ENCODE data around the gene LMAN1. TPM values are rescaled to one million over a fixed set of nuclear protein-coding genes. Genes with fewer than 3 reads are reported as not detected.

The LMAN1 gene
- total and polyA plus RNA-seq, 4 experiments from 2014 or later, result 36.3 to 59.6 (median 49.2) TPM

GRCh38 chr18:59286341-59286740, 72.7 kb downstream of the LMAN1 start:
- Mint-ChIP-seq H3K4me3 (no peak overlapping the region), H3K4me1 (no peaks in the 10 kb centered on the region), H3K36me3 (no peaks in the 10 kb centered on the region), H3K27ac (no peak overlapping the region), H3K9me3 (peaks cover 0 to 6% (median 0%) of the 10 kb centered on the region in 8 donors), H3K27me3 (peaks cover 32 to 40% of the 10 kb centered on the region in 2 donors)
- no peaks in the 10 kb centered on the region for H3K9me3 ChIP-seq (ENCODE audit: control insufficient read depth in 1 of 2, low read length in 2 of 2)
- no peak overlapping the region for H3K27ac ChIP-seq (ENCODE audit: low read depth, low read length)
- ChIA-PET CTCF (ENCODE audit: partially characterized antibody) (no interaction called here), POLR2A (ENCODE audit: partially characterized antibody) (no interaction called here)
- H3K4me3 ChIP-seq (ENCODE audit: low read length in 2 of 2), result no peak overlapping the region
- DNase-seq, result no peak
- no peaks in the 10 kb centered on the region for H3K27me3 ChIP-seq (ENCODE audit: insufficient read depth, low read length)
- H3K4me1 ChIP-seq (ENCODE audit: insufficient read depth, low read length), result no peaks in the 10 kb centered on the region
- intact Hi-C loops (cut with micrococcal nuclease), result no loop called here
- no peaks in the 10 kb centered on the region for H3K36me3 ChIP-seq (ENCODE audit: insufficient read depth, low read length)

GRCh38 chr18:59282341-59282740, 76.7 kb downstream of the LMAN1 start:
- Histone ChIP-seq H3K36me3 (ENCODE audit: insufficient read depth, low read length) (no peaks in the 10 kb centered on the region), H3K4me1 (ENCODE audit: insufficient read depth, low read length) (no peaks in the 10 kb centered on the region), H3K9me3 (ENCODE audit: control insufficient read depth in 1 of 2, low read length in 2 of 2) (no peaks in the 10 kb centered on the region), H3K4me3 (ENCODE audit: low read length in 2 of 2) (no peak overlapping the region), H3K27me3 (ENCODE audit: insufficient read depth, low read length) (no peaks in the 10 kb centered on the region), H3K27ac (ENCODE audit: low read depth, low read length) (no peak overlapping the region)
- ChIA-PET POLR2A (ENCODE audit: partially characterized antibody) (no interaction called here), CTCF (ENCODE audit: partially characterized antibody) (no interaction called here)
- intact Hi-C loops (cut with micrococcal nuclease), result no loop called here
- Mint-ChIP-seq H3K27ac (no peak overlapping the region), H3K36me3 (no peaks in the 10 kb centered on the region), H3K4me3 (no peak overlapping the region), H3K27me3 (peaks cover 37% of the 10 kb centered on the region in 2 donors), H3K4me1 (no peaks in the 10 kb centered on the region), H3K9me3 (peaks cover 0 to 2% (median 0%) of the 10 kb centered on the region in 8 donors)
- no peak for DNase-seq

- ChIA-PET POLR2A (ENCODE audit: partially characterized antibody) (no interaction called here), CTCF (ENCODE audit: partially characterized antibody) (no interaction called here)
- Mint-ChIP-seq H3K36me3 (no peaks in the 10 kb centered on the region), H3K9me3 (peaks cover 0 to 3% (median 0%) of the 10 kb centered on the region in 8 donors), H3K27me3 (peaks cover 44 to 48% of the 10 kb centered on the region in 2 donors), H3K27ac (no peak overlapping the region), H3K4me1 (peaks cover 0 to under 1% (median under 1%) of the 10 kb centered on the region in 4 donors), H3K4me3 (no peak overlapping the region)
- peaks cover 10% of the 10 kb centered on the region for H3K27me3 ChIP-seq (ENCODE audit: insufficient read depth, low read length)
- intact Hi-C loops (cut with micrococcal nuclease), result no loop called here
- no peak overlapping the region for H3K4me3 ChIP-seq (ENCODE audit: low read length in 2 of 2)
- no peaks in the 10 kb centered on the region for H3K9me3 ChIP-seq (ENCODE audit: control insufficient read depth in 1 of 2, low read length in 2 of 2)
- no peaks in the 10 kb centered on the region for H3K4me1 ChIP-seq (ENCODE audit: insufficient read depth, low read length)
- no peaks in the 10 kb centered on the region for H3K36me3 ChIP-seq (ENCODE audit: insufficient read depth, low read length)
- DNase-seq, result no peak
- H3K27ac ChIP-seq (ENCODE audit: low read depth, low read length), result no peak overlapping the region
Measured at GRCh38 chr18:59279722-59280121, 79.3 kb downstream of the LMAN1 start.

- ChIA-PET CTCF (ENCODE audit: partially characterized antibody) (interaction anchor here (1.9 kb wide), 1 partner anchor 123 kb away, joined by 5 read pairs; no protein-coding TSS in a partner anchor), POLR2A (ENCODE audit: partially characterized antibody) (no interaction called here)
- H3K4me1 ChIP-seq (ENCODE audit: insufficient read depth, low read length), result no peaks in the 10 kb centered on the region
- Mint-ChIP-seq H3K4me1 (peaks cover 0 to 6% (median 3%) of the 10 kb centered on the region in 4 donors), H3K27ac (no peak overlapping the region), H3K9me3 (peaks cover 0 to 3% (median 0%) of the 10 kb centered on the region in 8 donors), H3K4me3 (no peak overlapping the region), H3K27me3 (peaks cover 45 to 50% of the 10 kb centered on the region in 2 donors), H3K36me3 (no peaks in the 10 kb centered on the region)
- DNase-seq, result no peak
- no peaks in the 10 kb centered on the region for H3K9me3 ChIP-seq (ENCODE audit: control insufficient read depth in 1 of 2, low read length in 2 of 2)
- intact Hi-C loops (cut with micrococcal nuclease), result no loop called here
- H3K27ac ChIP-seq (ENCODE audit: low read depth, low read length), result no peak overlapping the region
- no peaks in the 10 kb centered on the region for H3K36me3 ChIP-seq (ENCODE audit: insufficient read depth, low read length)
- H3K27me3 ChIP-seq (ENCODE audit: insufficient read depth, low read length), result peaks cover 16% of the 10 kb centered on the region
- no peak overlapping the region for H3K4me3 ChIP-seq (ENCODE audit: low read length in 2 of 2)
Measured at GRCh38 chr18:59279193-59279592, 79.9 kb downstream of the LMAN1 start.

GRCh38 chr18:59278793-59279192, 80.3 kb downstream of the LMAN1 start:
- Histone ChIP-seq H3K27me3 (ENCODE audit: insufficient read depth, low read length) (peaks cover 18% of the 10 kb centered on the region), H3K4me3 (ENCODE audit: low read length in 2 of 2) (no peak overlapping the region)
- CTCF ChIA-PET (ENCODE audit: partially characterized antibody), result interaction anchor here (1.9 kb wide), 1 partner anchor 124 kb away, joined by 5 read pairs; no protein-coding TSS in a partner anchor

More at GRCh38 chr18:59278793-59279192, 80.3 kb downstream of the LMAN1 start:
- Histone ChIP-seq H3K27ac (ENCODE audit: low read depth, low read length) (no peak overlapping the region), H3K9me3 (ENCODE audit: control insufficient read depth in 1 of 2, low read length in 2 of 2) (no peaks in the 10 kb centered on the region), H3K36me3 (ENCODE audit: insufficient read depth, low read length) (no peaks in the 10 kb centered on the region), H3K4me1 (ENCODE audit: insufficient read depth, low read length) (peaks cover under 1% of the 10 kb centered on the region)
- Mint-ChIP-seq H3K27me3 (peaks cover 47 to 51% of the 10 kb centered on the region in 2 donors), H3K36me3 (no peaks in the 10 kb centered on the region), H3K4me1 (peaks cover 0 to 10% (median 4%) of the 10 kb centered on the region in 4 donors), H3K27ac (no peak overlapping the region), H3K9me3 (peaks cover 0 to 3% (median 0%) of the 10 kb centered on the region in 8 donors), H3K4me3 (no peak overlapping the region)
- DNase-seq, result no peak
- POLR2A ChIA-PET (ENCODE audit: partially characterized antibody), result no interaction called here
- intact Hi-C loops (cut with micrococcal nuclease), result no loop called here

Other genes starting within 250 kb of the LMAN1 start
- 10 to 100 TPM; 85.1 to 89.3 TPM for gene SEC11C, start 219.4 kb downstream of the LMAN1 start, total RNA-seq
- gene SEC11C, start 219.4 kb downstream of the LMAN1 start, polyA plus RNA-seq, result 100 to 1,000 TPM; 213 to 271 TPM
- gene GRP, start 139.1 kb downstream of the LMAN1 start, total RNA-seq, result not detected
- not detected for gene GRP, start 139.1 kb downstream of the LMAN1 start, polyA plus RNA-seq
- not detected for gene RAX, start 85.8 kb downstream of the LMAN1 start, total RNA-seq
- gene RAX, start 85.8 kb downstream of the LMAN1 start, polyA plus RNA-seq, result not detected
- gene CPLX4, start 40.6 kb downstream of the LMAN1 start, total RNA-seq, result not detected
- gene CPLX4, start 40.6 kb downstream of the LMAN1 start, polyA plus RNA-seq, result not detected